Measurements from ENCODE around the gene NTF4. TPM values are rescaled to one million over a fixed set of nuclear protein-coding genes. Genes with fewer than 3 reads are reported as not detected.
A peak's percentile ranks its signal among the peaks of the same experiment; 100 is the strongest.

The NTF4 gene
- total RNA-seq, 1 donor from 2014 or later, result 7.3 TPM

GRCh38 chr19:49020931-49021895, 43.4 kb downstream of the NTF4 start:
- Histone ChIP-seq H3K9ac (ENCODE audit: low read length) (no peak overlapping the region), H3K4me3 (ENCODE audit: insufficient read depth, low read depth, low read length) (no peak overlapping the region), H3K79me2 (ENCODE audit: insufficient read depth, low read length) (no peaks in the 10 kb centered on the region), H2AFZ (ENCODE audit: low read depth, low read length) (no peak overlapping the region), H3K9me3 (ENCODE audit: insufficient read depth, low read depth, low read length) (no peaks in the 10 kb centered on the region), H4K20me1 (ENCODE audit: insufficient read depth, low read length) (no peaks in the 10 kb centered on the region), H3K4me1 (ENCODE audit: insufficient read depth, low read length) (peaks cover 22% of the 10 kb centered on the region), H3K27ac (ENCODE audit: low read depth, low read length) (no peak overlapping the region), H3K27me3 (ENCODE audit: insufficient read depth, low read length) (no peaks in the 10 kb centered on the region), H3K36me3 (ENCODE audit: insufficient read depth, low read length) (no peaks in the 10 kb centered on the region), H3K4me2 (ENCODE audit: low read length) (no peak overlapping the region)
- Mint-ChIP-seq H3K27ac (ENCODE audit: unreplicated experiment) (peak overlapping the region; percentile 37), H3K4me3 (ENCODE audit: unreplicated experiment) (no peak overlapping the region), H3K4me1 (ENCODE audit: low read depth, unreplicated experiment) (peaks cover 20% of the 10 kb centered on the region), H3K27me3 (ENCODE audit: low read depth, unreplicated experiment) (peaks cover 2% of the 10 kb centered on the region), H3K9me3 (ENCODE audit: unreplicated experiment) (no peaks in the 10 kb centered on the region), H3K36me3 (ENCODE audit: low read depth, unreplicated experiment) (peaks cover 6% of the 10 kb centered on the region)
- DNase-seq (ENCODE audit: low read depth) (no peak), FAIRE-seq (no peak)
- no peak for TF ChIP-seq EZH2 (IDR thresholded peaks at IDR 0.05; ENCODE audit: insufficient read depth, low read length)
- TF ChIP-seq CTCF (IDR thresholded peaks at IDR 0.05; ENCODE audit: insufficient read depth, low read depth, low read length), result no peak

- TF ChIP-seq EZH2 (IDR thresholded peaks at IDR 0.05; ENCODE audit: insufficient read depth, low read length) (no peak), CTCF (IDR thresholded peaks at IDR 0.05; ENCODE audit: insufficient read depth, low read depth, low read length) (no peak)
- no peak for FAIRE-seq
- Histone ChIP-seq H3K4me2 (ENCODE audit: low read length) (no peak overlapping the region), H2AFZ (ENCODE audit: low read depth, low read length) (no peak overlapping the region), H4K20me1 (ENCODE audit: insufficient read depth, low read length) (no peaks in the 10 kb centered on the region), H3K9ac (ENCODE audit: low read length) (no peak overlapping the region), H3K4me3 (ENCODE audit: insufficient read depth, low read depth, low read length) (no peak overlapping the region), H3K27me3 (ENCODE audit: insufficient read depth, low read length) (no peaks in the 10 kb centered on the region), H3K9me3 (ENCODE audit: insufficient read depth, low read depth, low read length) (no peaks in the 10 kb centered on the region), H3K27ac (ENCODE audit: low read depth, low read length) (no peak overlapping the region), H3K4me1 (ENCODE audit: insufficient read depth, low read length) (peaks cover 18% of the 10 kb centered on the region), H3K79me2 (ENCODE audit: insufficient read depth, low read length) (no peaks in the 10 kb centered on the region), H3K36me3 (ENCODE audit: insufficient read depth, low read length) (peaks cover 4% of the 10 kb centered on the region)
- Mint-ChIP-seq H3K36me3 (ENCODE audit: low read depth, unreplicated experiment) (peaks cover 14% of the 10 kb centered on the region), H3K27ac (ENCODE audit: unreplicated experiment) (no peak overlapping the region), H3K4me1 (ENCODE audit: low read depth, unreplicated experiment) (peaks cover 14% of the 10 kb centered on the region), H3K27me3 (ENCODE audit: low read depth, unreplicated experiment) (peaks cover 2% of the 10 kb centered on the region), H3K9me3 (ENCODE audit: unreplicated experiment) (no peaks in the 10 kb centered on the region), H3K4me3 (ENCODE audit: unreplicated experiment) (peak overlapping the region; percentile 27)
- no peak for DNase-seq (ENCODE audit: low read depth)
Observed at GRCh38 chr19:49020342-49020741, 44.3 kb downstream of the NTF4 start.

Data from astrocyte (in vitro differentiated cells and primary cell).